Gastrocnemius medialis (tissue), 4 donors: ENCODE results near the gene NDUFB2. TPM values are rescaled to one million over a fixed set of nuclear protein-coding genes. Genes with fewer than 3 reads are reported as not detected.
"Not testable (repeated sequence)": the region's sequence is repeated elsewhere in the genome, so short reads cannot be mapped to it uniquely, and the experiment has no call there.

Source experiments
- ATAC-seq, 2 donors: fragments of 150-250 bp; one replicate each; pipeline ENCODE4 v1.9.1; 2016
- DNase-seq, 2 donors: peaks; one replicate each; pipeline ENCODE4 v3.0.0-alpha.2; 2019
- H3K27ac ChIP-seq, 4 donors: fragments of 200-600 bp; sonication (generic); 1 replicate in 1 of 4; 2 replicates in 3 of 4; pipeline ENCODE4 v1.5.1; 2016 to 2018; ENCODE audit warnings: mild to moderate bottlenecking in 2 of 4, moderate library complexity in 1 of 4
- H3K27me3 ChIP-seq, 3 donors: fragments of 200-600 bp; sonication (generic) in 2 of 3; 1 replicate in 1 of 3; 2 replicates in 2 of 3; pipeline versions ENCODE4 v1.5.1 to v1.6.0; 2016 to 2019; ENCODE audit warnings: mild to moderate bottlenecking in 1 of 3, moderate library complexity in 1 of 3
- H3K36me3 ChIP-seq, 2 donors: fragments of 200-600 bp; sonication (generic) in 1 of 2; one replicate each; pipeline ENCODE4 v1.5.1; 2017 to 2018
- H3K4me1 ChIP-seq, 2 donors: fragments of 200-600 bp; sonication (generic) in 1 of 2; one replicate each; pipeline ENCODE4 v1.5.1; 2016 to 2017; ENCODE audit warnings: mild to moderate bottlenecking in 2 of 2
- H3K4me3 ChIP-seq, 4 donors: fragments of 200-600 bp; sonication (generic) in 3 of 4; 1 replicate in 1 of 4; 2 replicates in 3 of 4; pipeline ENCODE4 v1.5.1; 2016 to 2019; ENCODE audit warnings: mild to moderate bottlenecking in 2 of 4
- H3K9me3 ChIP-seq, 3 donors: fragments of 200-600 bp; sonication (generic) in 2 of 3; 1 replicate in 1 of 3; 2 replicates in 2 of 3; pipeline ENCODE4 v1.5.1; 2016 to 2019
- CTCF ChIP-seq, 5 experiments: fragments of 450-650 bp in 3 of 5; fragments of 200-600 bp in 2 of 5; sonication (generic) in 2 of 5; IDR thresholded peaks in 4 of 5; conservative IDR thresholded peaks in 1 of 5; 1 replicate in 4 of 5; 2 replicates in 1 of 5; pipeline ENCODE4 v1.5.1; 2016 to 2019; ENCODE audit warnings: antibody characterized with exemption in 5 of 5, mild to moderate bottlenecking in 3 of 5, moderate library complexity in 3 of 5
- POLR2A ChIP-seq, 2 donors: fragments of 450-650 bp; IDR thresholded peaks; one replicate each; pipeline ENCODE4 v1.6.1; 2017; ENCODE audit warnings: antibody characterized with exemption in 2 of 2, mild to moderate bottlenecking in 2 of 2, moderate library complexity in 2 of 2
- in situ Hi-C, 4 donors: fragments of 200-750 bp; cut with MboI; loops; one replicate each; pipeline versions ENCODE4 v1.15.0 to v1.8.0; 2017; ENCODE audit warnings: low sequenced_read_pairs in 4 of 4
- intact Hi-C: fragments of 100-400 bp; cut with DNase I; formaldehyde crosslinking; loops from one replicate; pipeline ENCODE4 v1.15.1; 2023; ENCODE audit warnings: low total_unique reads
- total RNA-seq, 4 donors: library from RNA; depleted of rRNA; stranded (reverse); fragments of >200 nt; gene quantifications; one replicate each; pipeline versions ENCODE4 v1.1.0 to v1.2.3, GENCODE V29; 2016

Gene NDUFB2
- total RNA-seq, 4 donors from 2014 or later: 449 to 793 (median 538) TPM

GRCh38 chr7:140689199-140690152, 7.0 kb upstream of the NDUFB2 start:
- intact Hi-C loops (loop anchor here (10.0 kb wide), 1 partner anchor 525 kb away; no protein-coding TSS in a partner anchor), in situ Hi-C loops (loop anchor here in 3 of 4 donors (10.0 to 25.0 kb wide), 2 partner anchors 235 to 323 kb away; partner anchors contain the start of genes MRPS33 (in 3 of the 3) and BRAF (in 1 of the 3))
- peaks cover 0 to 34% of the 10 kb centered on the region in 2 donors for H3K36me3 ChIP-seq
- TF ChIP-seq POLR2A (IDR thresholded peaks at IDR 0.05) (no peak), CTCF (IDR thresholded peaks at IDR 0.05 in 4 of 5, conservative IDR thresholded peaks at IDR 0.05 in 1 of 5) (no peak)
- H3K27me3 ChIP-seq: no peaks in the 10 kb centered on the region
- DNase-seq: no peak
- no peak for ATAC-seq
- H3K27ac ChIP-seq: no peak overlapping the region
- H3K4me3 ChIP-seq: no peak overlapping the region
- no peaks in the 10 kb centered on the region for H3K4me1 ChIP-seq
- no peaks in the 10 kb centered on the region for H3K9me3 ChIP-seq

- H3K27ac ChIP-seq: no peak overlapping the region
- H3K4me3 ChIP-seq: no peak overlapping the region
- peaks cover 0 to 5% of the 10 kb centered on the region in 2 donors for H3K4me1 ChIP-seq
- in situ Hi-C loops: loop anchor here in 3 of 4 donors (10.0 to 25.0 kb wide), 2 partner anchors 233 to 321 kb away; partner anchors contain the start of genes MRPS33 (in 3 of the 3) and BRAF (in 1 of the 3)
- ATAC-seq (no peak), DNase-seq (no peak)
- no peaks in the 10 kb centered on the region for H3K27me3 ChIP-seq
- H3K36me3 ChIP-seq: peaks cover 0 to 34% of the 10 kb centered on the region in 2 donors
- intact Hi-C loops: loop anchor here (10.0 kb wide), 1 partner anchor 527 kb away; no protein-coding TSS in a partner anchor
- no peak for TF ChIP-seq POLR2A (IDR thresholded peaks at IDR 0.05)
- TF ChIP-seq CTCF (IDR thresholded peaks at IDR 0.05 in 4 of 5, conservative IDR thresholded peaks at IDR 0.05 in 1 of 5): no peak
- H3K9me3 ChIP-seq: no peaks in the 10 kb centered on the region
These were observed 5.0 kb upstream of the NDUFB2 start for GRCh38 chr7:140691376-140692045.

GRCh38 chr7:140693849-140694248, 2.7 kb upstream of the NDUFB2 start:
- ATAC-seq, H3K27me3 ChIP-seq, H3K4me3 ChIP-seq, DNase-seq, H3K27ac ChIP-seq, H3K9me3 ChIP-seq: not testable (repeated sequence)
- intact Hi-C loops (loop anchor here (10.0 kb wide), 1 partner anchor 529 kb away; no protein-coding TSS in a partner anchor), in situ Hi-C loops (loop anchor here in 3 of 4 donors (10.0 to 25.0 kb wide), 2 partner anchors 231 to 318 kb away; partner anchors contain the start of genes MRPS33 (in 3 of the 3) and BRAF (in 1 of the 3))
- peaks cover 14 to 16% of the 10 kb centered on the region in 2 donors for H3K4me1 ChIP-seq
- H3K36me3 ChIP-seq: peaks cover 0 to 33% of the 10 kb centered on the region in 2 donors

- intact Hi-C loops: loop anchor here (10.0 kb wide), 1 partner anchor 530 kb away; no protein-coding TSS in a partner anchor
- in situ Hi-C loops: loop anchor here in 3 of 4 donors (10.0 to 25.0 kb wide), 2 partner anchors 230 to 318 kb away; partner anchors contain the start of genes MRPS33 (in 3 of the 3) and BRAF (in 1 of the 3)
- TF ChIP-seq POLR2A (IDR thresholded peaks at IDR 0.05) (no peak), CTCF (IDR thresholded peaks at IDR 0.05 in 4 of 5, conservative IDR thresholded peaks at IDR 0.05 in 1 of 5) (no peak)
- H3K9me3 ChIP-seq: no peaks in the 10 kb centered on the region
- H3K27ac ChIP-seq: no peak overlapping the region
- H3K4me1 ChIP-seq: peaks cover 14 to 16% of the 10 kb centered on the region in 2 donors
- DNase-seq: no peak
- H3K36me3 ChIP-seq: peaks cover 0 to 25% of the 10 kb centered on the region in 2 donors
- no peak for ATAC-seq
- no peaks in the 10 kb centered on the region for H3K27me3 ChIP-seq
- H3K4me3 ChIP-seq: no peak overlapping the region
These were observed 1.9 kb upstream of the NDUFB2 start for GRCh38 chr7:140694592-140694991.
